Mammary epithelial cell (primary cell): Measurements from ENCODE around the gene XXYLT1.

Experiments
- EZH2 ChIP-seq: IDR thresholded peaks from 2 replicates; pipeline ENCODE4 v1.6.1; 2012; ENCODE audit warnings: low read length, inconsistent platforms, borderline replicate concordance
- TF ChIP-seq, protein P1 (sequence below), 2 donors: IDR thresholded peaks in 1 of 2; conservative IDR thresholded peaks in 1 of 2; 2 replicates each; pipeline ENCODE4 v1.5.1; 2011 to 2012; ENCODE audit warnings: inconsistent platforms in 2 of 2, low read length in 2 of 2, mild to moderate bottlenecking in 2 of 2, control low read depth in 1 of 2, low read depth in 1 of 2; ENCODE audit not compliant: insufficient read depth in 1 of 2; ENCODE audit errors: extremely low read depth in 1 of 2

DNA sequence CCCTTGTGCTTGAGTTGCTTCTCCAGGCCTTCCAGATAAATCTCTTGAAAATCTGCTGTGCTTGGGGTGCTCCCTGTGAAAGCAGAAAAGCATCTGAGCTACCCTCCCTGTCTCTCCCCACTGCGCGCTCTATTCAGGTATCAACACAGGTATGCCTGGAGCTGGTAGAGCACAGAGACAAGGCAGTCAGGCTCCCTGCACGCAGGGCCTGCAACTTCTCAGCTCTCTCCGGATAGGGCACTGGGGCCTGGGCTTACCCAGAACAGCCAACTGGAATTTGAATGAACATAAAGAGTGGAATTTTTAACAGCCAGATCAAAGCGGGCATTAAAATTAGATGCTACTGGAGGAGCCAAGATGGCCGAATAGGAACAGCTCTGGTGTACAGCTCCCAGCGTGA, 183.6 kb downstream of the XXYLT1 start:
- TF ChIP-seq, protein P1, sequence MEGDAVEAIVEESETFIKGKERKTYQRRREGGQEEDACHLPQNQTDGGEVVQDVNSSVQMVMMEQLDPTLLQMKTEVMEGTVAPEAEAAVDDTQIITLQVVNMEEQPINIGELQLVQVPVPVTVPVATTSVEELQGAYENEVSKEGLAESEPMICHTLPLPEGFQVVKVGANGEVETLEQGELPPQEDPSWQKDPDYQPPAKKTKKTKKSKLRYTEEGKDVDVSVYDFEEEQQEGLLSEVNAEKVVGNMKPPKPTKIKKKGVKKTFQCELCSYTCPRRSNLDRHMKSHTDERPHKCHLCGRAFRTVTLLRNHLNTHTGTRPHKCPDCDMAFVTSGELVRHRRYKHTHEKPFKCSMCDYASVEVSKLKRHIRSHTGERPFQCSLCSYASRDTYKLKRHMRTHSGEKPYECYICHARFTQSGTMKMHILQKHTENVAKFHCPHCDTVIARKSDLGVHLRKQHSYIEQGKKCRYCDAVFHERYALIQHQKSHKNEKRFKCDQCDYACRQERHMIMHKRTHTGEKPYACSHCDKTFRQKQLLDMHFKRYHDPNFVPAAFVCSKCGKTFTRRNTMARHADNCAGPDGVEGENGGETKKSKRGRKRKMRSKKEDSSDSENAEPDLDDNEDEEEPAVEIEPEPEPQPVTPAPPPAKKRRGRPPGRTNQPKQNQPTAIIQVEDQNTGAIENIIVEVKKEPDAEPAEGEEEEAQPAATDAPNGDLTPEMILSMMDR (conservative IDR thresholded peaks at IDR 0.05 in 1 of 2, IDR thresholded peaks at IDR 0.05 in 1 of 2; ENCODE audit: extremely low read depth in 1 of 2, insufficient read depth in 1 of 2, low read depth in 1 of 2, low read length in 2 of 2): no peak
- no peak for TF ChIP-seq EZH2
